ENCODE measurements around the gene GAS2L1.
"Not testable (repeated sequence)": the region's sequence is repeated elsewhere in the genome, so short reads cannot be mapped to it uniquely, and the experiment has no call there.

GAS2L1 gene

GRCh38 chr22:29341056-29341848, 34.8 kb downstream of the GAS2L1 start:
- no peak for DNase-seq (ENCODE audit: low read depth in 2 of 3, low spot score in 2 of 3)

- DNase-seq (ENCODE audit: low read depth in 2 of 3, low spot score in 2 of 3), result no peak
These were observed 35.3 kb downstream of the GAS2L1 start for GRCh38 chr22:29341849-29342127.

GRCh38 chr22:29342177-29342576, 35.7 kb downstream of the GAS2L1 start:
- no peak for DNase-seq (ENCODE audit: low read depth in 2 of 3, low spot score in 2 of 3)

GRCh38 chr22:29342577-29343312, 36.3 kb downstream of the GAS2L1 start:
- no peak for DNase-seq (ENCODE audit: low read depth in 2 of 3, low spot score in 2 of 3)

GRCh38 chr22:29343313-29343805, 36.9 kb downstream of the GAS2L1 start:
- no peak for DNase-seq (ENCODE audit: low read depth in 2 of 3, low spot score in 2 of 3)

GRCh38 chr22:29344137-29344536, 37.7 kb downstream of the GAS2L1 start:
- DNase-seq (ENCODE audit: low read depth in 2 of 3, low spot score in 2 of 3), result no peak

DNA sequence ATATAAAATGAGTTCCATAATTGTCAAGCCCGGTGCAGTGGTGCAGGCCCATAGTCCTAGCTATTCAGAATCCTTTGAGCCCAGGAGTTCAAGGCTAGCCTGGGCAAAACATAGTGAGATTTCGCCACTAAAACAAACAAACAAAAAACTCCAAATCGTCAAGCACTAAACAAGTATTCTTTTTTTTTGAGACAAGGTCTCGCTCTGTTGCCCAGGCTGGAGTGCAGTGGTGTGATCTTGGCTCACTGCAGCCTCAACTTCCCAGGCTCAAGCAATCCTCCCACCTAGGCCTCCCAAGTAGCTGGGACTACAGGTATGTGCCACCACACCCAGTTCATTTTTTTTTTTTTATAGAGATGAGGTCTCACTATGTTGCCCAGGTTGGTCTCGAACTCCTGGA, 38.4 kb downstream of the GAS2L1 start:
- not testable (repeated sequence) for DNase-seq (ENCODE audit: low read depth in 2 of 3, low spot score in 2 of 3)

- DNase-seq (ENCODE audit: low read depth in 2 of 3, low spot score in 2 of 3), result no peak
These were observed 39.5 kb downstream of the GAS2L1 start for GRCh38 chr22:29345932-29346331.

GRCh38 chr22:29346659-29347058, 40.2 kb downstream of the GAS2L1 start:
- no peak for DNase-seq (ENCODE audit: low read depth in 2 of 3, low spot score in 2 of 3)

DNA sequence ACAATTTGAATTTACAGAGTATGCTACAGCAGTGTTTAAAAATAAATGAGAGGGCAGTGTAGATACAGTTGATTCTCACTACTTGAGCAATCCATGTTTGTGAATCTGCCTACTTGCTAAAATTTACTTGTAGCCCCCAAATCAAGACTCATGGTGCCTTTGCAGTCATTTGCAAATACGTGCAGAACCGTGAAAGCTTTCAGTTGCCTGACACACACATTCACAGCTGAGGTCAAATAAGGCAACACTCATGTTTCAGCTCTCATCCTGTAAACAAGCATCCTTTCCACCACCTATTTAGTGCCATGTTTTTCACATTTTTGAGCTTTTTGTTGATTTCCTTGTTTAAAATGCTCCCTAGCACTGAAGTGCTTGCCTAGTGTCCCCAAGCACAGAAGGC, 41.6 kb downstream of the GAS2L1 start:
- DNase-seq (ENCODE audit: low read depth in 2 of 3, low spot score in 2 of 3), result no peak

DNA sequence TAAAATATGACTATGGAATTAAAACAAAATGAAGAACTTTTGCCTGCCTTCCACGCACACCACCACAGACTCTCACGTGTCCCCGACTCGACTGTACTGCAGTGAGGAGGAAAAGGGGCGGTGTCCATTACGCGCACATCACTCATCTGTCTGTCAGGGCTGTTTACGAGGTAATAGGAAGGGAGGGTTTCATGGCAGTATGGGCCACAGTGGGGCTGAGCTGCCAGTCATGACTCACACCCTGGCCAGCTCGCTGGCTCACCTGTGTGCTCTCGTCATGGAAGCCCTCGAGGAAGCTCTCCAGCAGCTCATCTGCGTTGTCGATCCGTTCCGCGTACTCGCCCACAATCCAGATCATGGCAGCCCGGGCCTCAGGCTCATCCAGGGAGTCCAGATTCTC, 42.5 kb downstream of the GAS2L1 start:
- no peak for DNase-seq (ENCODE audit: low read depth in 2 of 3, low spot score in 2 of 3)

GRCh38 chr22:29351042-29351441, 44.6 kb downstream of the GAS2L1 start:
- DNase-seq (ENCODE audit: low read depth in 2 of 3, low spot score in 2 of 3), result no peak

GRCh38 chr22:29351891-29352290, 45.4 kb downstream of the GAS2L1 start:
- DNase-seq (ENCODE audit: low read depth in 2 of 3, low spot score in 2 of 3), result no peak

- no peak for DNase-seq (ENCODE audit: low read depth in 2 of 3, low spot score in 2 of 3)
These were observed 46.3 kb downstream of the GAS2L1 start for GRCh38 chr22:29352778-29353177.

DNA sequence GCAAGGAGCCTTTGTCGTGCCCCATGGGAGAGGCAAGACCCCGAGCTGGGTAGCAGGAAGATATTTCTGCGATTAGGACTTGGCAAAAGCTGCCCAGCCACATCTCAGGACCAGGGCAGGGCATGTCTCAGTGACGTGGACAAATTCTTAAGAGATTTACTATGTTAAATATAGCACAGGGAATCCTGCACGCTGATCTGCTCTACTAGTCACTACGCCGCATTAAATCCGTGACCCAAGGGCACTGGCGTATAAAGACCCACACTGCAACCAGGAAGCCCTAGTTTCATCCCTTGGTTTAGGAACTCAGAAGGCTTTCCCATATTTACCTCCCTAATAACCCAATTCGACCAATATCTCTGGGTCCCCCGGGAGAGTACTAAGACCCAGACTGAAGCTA, 46.8 kb downstream of the GAS2L1 start:
- DNase-seq (ENCODE audit: low read depth in 2 of 3, low spot score in 2 of 3), result no peak

GRCh38 chr22:29353860-29354259, 47.4 kb downstream of the GAS2L1 start:
- DNase-seq (ENCODE audit: low read depth in 2 of 3, low spot score in 2 of 3), result no peak

- not testable (repeated sequence) for DNase-seq (ENCODE audit: low read depth in 2 of 3, low spot score in 2 of 3)
These were observed 50.9 kb downstream of the GAS2L1 start for GRCh38 chr22:29357193-29357890.

- no peak for DNase-seq (ENCODE audit: low read depth in 2 of 3, low spot score in 2 of 3)
These were observed 53.0 kb downstream of the GAS2L1 start for GRCh38 chr22:29359469-29359868.

Measured in activated CD8-positive, alpha-beta memory T cell treated with anti-CD3 and anti-CD28 coated beads for 48 hours (primary cell).